KG1 (cell line): ENCODE results near the gene SDR42E2.
"Not testable (repeated sequence)": the region's sequence is repeated elsewhere in the genome, so short reads cannot be mapped to it uniquely, and the experiment has no call there.

Experiments
- DNase-seq: peaks from one replicate; lab custom pipeline; 2025; lab: John Stamatoyannopoulos, UW

The SDR42E2 gene

GRCh38 chr16:22161999-22162655, at the start of gene SDR42E2:
Gene SDR42E2 (plus strand): TSS chr16:22162506. CDS start chr16:22165583, 3,077 bp downstream.
- DNase-seq: no peak

- DNase-seq: no peak
Measured at GRCh38 chr16:22116095-22116700, 46.1 kb upstream of the SDR42E2 start.

DNA sequence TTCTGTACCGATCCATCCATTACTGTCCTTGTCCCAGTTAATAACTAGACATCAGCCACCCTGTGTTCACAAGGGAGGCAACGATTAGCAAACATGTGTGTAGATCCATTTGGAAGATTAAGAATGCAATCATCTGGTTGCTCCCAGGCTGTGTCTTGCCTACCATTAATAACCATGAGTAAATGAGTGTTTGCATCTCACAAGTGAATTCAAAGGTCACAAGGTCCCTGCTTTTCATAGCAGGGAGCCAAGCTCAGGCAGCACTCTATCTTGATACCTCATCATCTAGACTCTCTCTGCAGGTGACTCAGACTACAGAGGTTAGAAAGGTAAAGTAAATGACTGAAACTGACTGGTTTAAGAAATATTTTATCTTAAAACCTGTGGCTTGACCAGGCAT, 44.7 kb upstream of the SDR42E2 start:
- DNase-seq: no peak

- no peak for DNase-seq
Measured at GRCh38 chr16:22120440-22120839, 41.9 kb upstream of the SDR42E2 start.

GRCh38 chr16:22122239-22122638, 40.1 kb upstream of the SDR42E2 start:
- no peak for DNase-seq

DNA sequence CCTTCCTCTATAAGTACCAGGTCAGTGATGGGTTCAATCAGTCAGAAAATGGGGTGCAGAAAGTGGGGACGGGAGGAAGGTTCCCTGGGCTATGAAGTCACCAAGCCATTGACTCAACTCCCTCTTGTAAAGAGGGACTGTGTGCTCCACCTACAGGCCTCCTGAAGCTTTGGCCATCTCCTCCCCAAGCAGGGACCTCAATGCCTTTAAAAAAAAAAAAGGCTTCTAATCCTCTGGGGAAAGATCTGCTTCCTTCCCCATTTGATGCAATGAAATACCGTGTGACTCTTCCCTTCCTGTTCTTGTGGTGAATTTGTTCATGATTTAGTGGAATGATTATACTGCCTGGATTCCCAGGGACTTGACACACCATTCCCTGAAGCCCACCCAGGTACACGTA, 39.2 kb upstream of the SDR42E2 start:
- no peak for DNase-seq

DNA sequence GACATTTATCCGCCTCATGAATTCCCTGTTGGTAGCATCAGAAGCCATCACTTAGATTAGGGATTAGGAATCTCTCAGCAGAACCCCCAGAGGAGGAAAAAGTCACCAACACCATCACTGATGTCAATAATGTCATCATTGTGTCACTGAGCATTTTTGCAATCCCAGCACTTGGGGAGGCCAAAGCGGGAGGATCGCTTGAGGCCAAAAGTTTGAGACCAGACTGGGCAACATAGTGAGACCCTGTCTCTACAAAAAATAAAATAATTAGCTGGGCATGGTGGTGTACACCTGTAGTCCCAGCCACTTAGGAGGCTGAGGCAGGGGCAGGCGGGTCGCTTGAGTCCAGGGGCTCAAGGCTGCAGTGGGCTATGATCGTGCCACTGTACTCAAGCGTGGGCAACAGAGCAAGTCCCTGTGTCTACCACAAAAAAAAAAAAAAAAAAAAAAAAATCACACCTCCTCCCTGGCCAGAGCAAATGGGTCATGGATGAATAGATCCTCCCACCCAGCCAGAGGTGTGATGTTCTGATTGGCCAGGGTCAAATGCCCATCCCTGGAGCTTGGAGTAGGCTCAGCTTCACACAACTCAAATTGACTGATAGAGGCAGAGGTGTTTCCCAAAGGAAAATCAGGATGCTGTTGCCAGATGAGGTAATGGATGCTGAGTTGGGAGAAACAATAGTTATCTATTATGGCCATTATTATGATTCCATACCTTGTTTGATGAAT, 38.4 kb upstream of the SDR42E2 start:
- DNase-seq: no peak

DNA sequence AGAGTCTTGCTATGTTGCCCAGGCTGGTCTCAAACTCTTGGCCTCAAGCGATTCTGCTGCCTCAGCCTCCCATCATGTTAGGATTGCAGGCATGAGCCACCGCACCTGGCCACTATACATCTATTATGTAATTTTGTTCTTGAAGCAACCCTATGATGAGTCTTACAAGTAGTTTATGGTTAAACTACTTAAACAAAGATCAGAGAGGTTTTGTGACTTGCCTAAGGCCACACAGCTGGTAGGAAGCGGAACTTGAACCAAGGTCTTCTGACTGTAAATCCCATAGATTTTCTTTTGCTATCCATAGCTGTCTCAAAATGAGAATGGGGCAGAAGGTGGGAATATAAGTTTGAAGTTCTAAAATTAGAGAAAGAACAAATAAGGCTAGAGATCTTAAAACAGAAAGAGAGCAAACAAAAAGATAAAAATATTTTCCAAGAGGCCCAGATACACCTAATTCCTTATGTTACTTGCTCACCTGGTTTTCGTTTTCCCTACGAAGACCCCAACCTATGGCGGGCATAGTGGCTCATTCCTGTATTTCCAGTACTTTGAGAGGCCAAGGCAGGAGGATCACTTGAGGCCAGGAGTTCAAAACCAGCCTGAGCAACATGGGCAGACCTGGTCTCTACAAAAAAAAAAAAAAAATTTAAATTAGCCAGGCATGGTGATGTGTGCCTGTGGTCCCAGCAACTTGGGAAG, 37.6 kb upstream of the SDR42E2 start:
- DNase-seq: no peak

GRCh38 chr16:22126037-22126558, 36.2 kb upstream of the SDR42E2 start:
- DNase-seq: no peak

DNA sequence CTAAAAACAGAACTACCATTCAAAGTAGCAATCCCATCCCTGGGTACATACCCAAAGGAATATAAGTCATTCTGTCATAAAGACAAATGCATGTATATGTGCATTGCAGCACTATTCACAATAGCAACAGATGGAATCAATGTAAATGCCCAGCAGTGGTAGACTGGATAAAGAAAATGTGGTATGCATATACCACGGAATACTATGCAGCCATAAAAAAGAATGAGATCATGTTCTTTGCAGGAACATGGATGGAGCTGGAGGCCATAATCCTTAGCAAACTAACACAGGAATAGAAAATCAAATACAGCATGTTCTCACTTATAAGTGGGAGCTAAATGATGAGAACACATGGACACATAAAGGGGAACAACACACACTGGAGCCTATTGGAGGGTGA, 33.8 kb upstream of the SDR42E2 start:
- DNase-seq: not testable (repeated sequence)

GRCh38 chr16:22130528-22130927, 31.8 kb upstream of the SDR42E2 start:
- no peak for DNase-seq

- DNase-seq: no peak
Measured at GRCh38 chr16:22132801-22133200, 29.5 kb upstream of the SDR42E2 start.

DNA sequence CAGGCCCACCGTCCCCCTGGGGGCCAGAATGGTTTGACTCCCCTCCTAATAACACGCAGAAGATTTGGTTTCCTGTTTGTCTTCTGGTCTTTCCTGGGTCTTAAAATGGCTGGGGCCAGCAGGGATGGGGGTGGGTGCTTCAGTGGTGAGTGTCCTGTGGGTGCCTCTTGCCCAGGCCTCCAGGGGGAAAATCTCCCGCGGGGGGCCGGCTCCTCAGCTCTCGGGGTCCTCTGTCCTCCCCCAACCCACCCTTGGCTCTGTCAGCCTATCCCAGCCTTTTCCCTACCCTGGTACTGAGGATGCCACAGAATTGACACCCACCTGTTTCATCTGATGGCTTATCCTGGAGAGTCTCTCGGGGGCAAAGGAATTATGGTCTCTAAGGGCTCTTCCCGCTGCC, 23.8 kb upstream of the SDR42E2 start:
- DNase-seq: no peak

DNA sequence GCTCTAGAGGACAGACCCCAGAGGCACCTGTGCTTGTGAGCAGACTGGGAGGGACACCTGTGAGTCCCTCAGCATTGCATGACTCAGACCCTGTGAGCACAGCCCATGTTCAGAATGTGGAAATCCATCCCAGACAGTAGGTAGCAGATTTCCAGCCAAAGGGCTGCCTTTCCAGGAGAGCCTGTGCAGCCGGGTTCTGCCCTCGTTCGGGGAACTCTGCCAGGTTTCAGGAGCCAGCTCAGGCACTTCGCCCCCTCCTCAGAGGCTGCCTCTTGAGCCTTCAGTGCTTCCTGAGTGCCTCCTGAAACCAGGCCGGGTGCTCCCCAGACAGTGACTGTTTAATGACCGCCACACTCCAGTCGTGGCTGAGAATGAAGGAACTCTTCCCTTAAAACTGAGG, 23.3 kb upstream of the SDR42E2 start:
- DNase-seq: no peak

DNA sequence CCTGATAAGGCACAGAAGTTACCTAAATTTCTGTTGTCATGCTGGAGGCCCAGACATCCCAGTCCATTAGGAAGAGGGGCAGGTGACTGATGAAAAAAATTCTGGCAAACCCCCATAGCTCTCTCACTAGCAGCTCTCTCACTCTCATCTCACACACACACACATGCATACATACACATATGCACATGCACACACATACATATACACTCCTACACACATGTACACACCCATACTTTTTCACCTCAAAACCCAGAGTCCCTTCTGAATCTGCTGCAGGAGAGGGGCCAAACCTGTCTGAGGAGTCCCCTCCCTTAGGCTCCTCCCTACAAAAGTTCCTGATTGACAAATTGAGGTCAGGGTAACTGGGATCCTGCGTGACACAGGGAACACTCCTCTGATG, 22.6 kb upstream of the SDR42E2 start:
- DNase-seq: no peak

DNA sequence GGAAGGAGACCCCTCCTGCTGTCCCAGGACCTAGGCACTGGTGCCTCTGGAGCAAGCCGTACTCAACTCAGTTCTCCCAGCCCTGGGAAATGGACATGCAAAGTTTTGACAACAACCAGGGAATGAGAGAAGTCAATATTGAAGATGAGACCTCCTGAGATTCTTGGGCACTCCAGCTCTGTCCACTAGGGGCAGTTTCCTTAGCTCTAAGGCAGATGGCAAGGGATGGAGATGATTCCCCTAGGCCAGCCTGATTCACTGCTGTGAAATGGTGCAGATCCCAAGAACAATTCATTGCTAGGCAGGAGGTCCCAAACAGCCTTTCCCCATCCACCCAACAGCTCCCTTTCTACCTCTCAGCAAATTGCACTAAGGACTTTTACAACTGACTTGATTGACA, 20.5 kb upstream of the SDR42E2 start:
- DNase-seq: no peak

GRCh38 chr16:22144520-22144919, 17.8 kb upstream of the SDR42E2 start:
- no peak for DNase-seq

DNA sequence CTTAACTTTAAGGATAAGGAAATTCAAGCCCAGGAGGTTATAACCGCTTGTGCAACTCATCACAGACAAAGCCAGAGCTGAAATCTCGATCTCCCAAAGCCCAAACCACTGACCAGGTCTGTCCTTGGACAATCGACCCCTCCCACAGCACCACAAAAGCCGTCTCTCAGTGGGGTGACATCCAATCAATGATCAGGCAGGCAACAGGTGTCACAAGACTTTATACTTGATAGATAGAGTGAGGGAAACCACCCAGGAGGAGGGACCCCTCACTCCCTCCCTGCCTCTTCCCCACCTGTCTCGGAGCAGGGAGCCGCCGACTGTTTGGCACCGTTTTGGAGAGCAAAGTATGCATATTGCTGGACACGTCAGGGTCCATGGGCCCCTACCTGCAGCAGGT, 14.5 kb upstream of the SDR42E2 start:
- DNase-seq: no peak

GRCh38 chr16:22151246-22151998, 10.9 kb upstream of the SDR42E2 start:
- DNase-seq: no peak

- DNase-seq: no peak
Measured at GRCh38 chr16:22152316-22152715, 10.0 kb upstream of the SDR42E2 start.

DNA sequence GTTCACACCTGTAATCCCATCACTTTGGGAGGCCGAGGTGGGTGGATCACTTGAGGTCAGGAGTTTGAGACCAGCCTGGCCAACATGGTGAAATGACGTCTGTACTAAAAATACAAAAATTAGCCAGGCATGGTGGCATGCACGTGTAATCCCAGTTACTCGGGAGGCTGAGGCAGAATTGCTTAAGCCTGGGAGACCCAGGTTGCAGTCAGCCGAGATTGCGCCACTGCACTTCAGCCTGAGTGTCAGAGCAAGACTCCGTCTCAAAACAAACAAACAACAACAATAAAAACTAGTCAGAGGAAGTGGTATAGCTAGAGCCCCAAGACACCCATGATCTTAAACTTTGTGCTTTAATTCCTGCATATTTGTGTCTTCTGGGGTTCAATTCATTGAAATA, 9.2 kb upstream of the SDR42E2 start:
- not testable (repeated sequence) for DNase-seq

DNA sequence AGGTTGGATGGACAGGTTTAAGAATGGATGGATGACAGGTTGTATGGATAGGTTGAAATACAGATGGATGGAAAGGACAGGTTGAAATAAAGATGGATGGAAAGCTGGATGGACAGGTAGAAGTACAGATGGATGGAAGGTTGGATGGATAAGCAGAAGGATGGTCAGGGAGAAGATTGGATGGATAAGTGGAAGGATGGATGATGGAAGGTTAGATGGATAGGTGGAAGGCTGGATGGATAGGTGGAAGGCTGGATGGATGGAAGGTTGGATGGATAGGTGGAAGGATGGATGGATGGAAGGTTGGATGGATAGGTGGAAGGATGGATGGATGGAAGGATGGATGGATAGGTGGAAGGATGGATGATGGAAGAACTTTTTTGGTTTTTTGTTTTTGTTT, 905 bp upstream of the SDR42E2 start:
- no peak for DNase-seq
